Parathyroid adenoma (tissue), 2 donors: Measurements from ENCODE around the gene PALM.

Source experiments
- H2AFZ ChIP-seq: fragments of 300-600 bp; sonication (generic); one replicate; pipeline ENCODE4 v1.7.0; 2017; ENCODE audit warnings: antibody characterized with exemption, mild to moderate bottlenecking
- H3K27ac ChIP-seq: fragments of 300-600 bp; sonication (generic); one replicate; pipeline ENCODE4 v1.7.0; 2017
- H3K27me3 ChIP-seq: fragments of 300-600 bp; sonication (generic); one replicate; pipeline ENCODE4 v1.7.0; 2017; ENCODE audit warnings: low read length; ENCODE audit not compliant: control insufficient read depth, insufficient read depth
- H3K36me3 ChIP-seq: fragments of 300-600 bp; sonication (generic); one replicate; pipeline ENCODE4 v1.7.0; 2017; ENCODE audit warnings: low read length; ENCODE audit not compliant: control insufficient read depth, insufficient read depth
- H3K4me1 ChIP-seq: fragments of 300-600 bp; sonication (generic); one replicate; pipeline ENCODE4 v1.7.0; 2017; ENCODE audit warnings: control low read depth
- H3K4me2 ChIP-seq: fragments of 300-600 bp; sonication (generic); one replicate; pipeline ENCODE4 v1.7.0; 2017; ENCODE audit warnings: low read length
- H3K4me3 ChIP-seq: fragments of 300-600 bp; sonication (generic); one replicate; pipeline ENCODE4 v1.7.0; 2017; ENCODE audit warnings: low read depth, low read length
- H3K79me2 ChIP-seq: fragments of 300-600 bp; sonication (generic); one replicate; pipeline ENCODE4 v1.7.0; 2017; ENCODE audit warnings: control low read depth
- H3K9ac ChIP-seq: fragments of 300-600 bp; sonication (generic); one replicate; pipeline ENCODE4 v1.7.0; 2017; ENCODE audit warnings: mild to moderate bottlenecking
- H3K9me3 ChIP-seq: fragments of 300-600 bp; sonication (generic); one replicate; pipeline ENCODE4 v1.7.0; 2017; ENCODE audit warnings: low read length; ENCODE audit not compliant: control insufficient read depth
- CTCF ChIP-seq: fragments of 300-600 bp; sonication (generic); IDR thresholded peaks from one replicate; pipeline ENCODE4 v1.7.0; 2017; ENCODE audit warnings: antibody characterized with exemption, mild to moderate bottlenecking
- donor health status: primary hyperparathyroidism.

PALM gene

DNA sequence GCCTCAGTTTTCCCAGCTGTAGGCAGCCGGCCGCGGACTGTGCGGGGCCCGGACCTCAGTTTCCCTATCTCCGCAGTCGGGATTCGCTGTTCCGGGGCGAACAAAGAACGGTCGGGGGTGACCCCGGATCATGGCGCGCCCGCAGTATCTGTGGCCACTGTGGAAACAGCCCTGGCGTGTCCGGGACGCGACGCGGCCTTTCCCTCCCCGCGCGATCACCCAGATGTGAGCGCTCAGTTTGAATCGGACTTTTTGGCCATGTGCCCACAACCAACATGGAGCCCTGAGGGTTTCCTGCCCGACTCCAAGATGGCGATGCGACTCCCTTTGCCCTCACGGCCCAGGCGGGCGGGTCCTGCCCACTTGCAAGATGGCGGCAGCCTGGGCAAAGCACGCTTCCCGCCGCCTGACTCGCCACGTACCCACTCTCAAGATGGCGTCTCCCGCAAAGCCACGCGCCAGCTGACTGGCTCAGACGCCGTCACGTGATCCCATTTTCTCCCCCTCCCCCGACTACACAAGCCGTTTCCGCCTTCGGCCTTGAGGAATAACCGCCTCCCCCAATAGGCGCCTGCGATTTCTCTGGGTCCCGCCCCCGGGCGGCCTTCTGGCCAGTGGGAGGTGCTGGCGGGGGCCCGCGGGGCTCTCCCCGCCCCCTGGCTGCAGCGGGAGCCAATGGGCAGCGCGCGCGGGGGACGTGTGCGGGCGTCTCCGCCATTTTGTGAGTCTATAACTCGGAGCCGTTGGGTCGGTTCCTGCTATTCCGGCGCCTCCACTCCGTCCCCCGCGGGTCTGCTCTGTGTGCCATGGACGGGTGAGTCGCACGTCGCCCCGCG is 88.2 kb downstream of the PALM start, which contains the start of gene PTBP1:
Gene PTBP1, plus strand, starts transcription at position 761 of the 836 bp plus-strand sequence. Its CDS starts 46 bp downstream, at position 807.
- TF ChIP-seq CTCF: peak; percentile 35
- no peaks in the 10 kb centered on the region for H3K9me3 ChIP-seq
- H3K36me3 ChIP-seq: no peaks in the 10 kb centered on the region
- H2AFZ ChIP-seq: peak within 1 kb of the TSS; percentile 100
- peak within 1 kb of the TSS; percentile 72 for H3K4me3 ChIP-seq
- H3K27me3 ChIP-seq: no peaks in the 10 kb centered on the region
- peaks cover 26% of the 10 kb centered on the region for H3K4me1 ChIP-seq
- H3K79me2 ChIP-seq: peaks cover 27% of the 10 kb centered on the region
- peak within 1 kb of the TSS; percentile 96 for H3K27ac ChIP-seq
- peak within 1 kb of the TSS; percentile 89 for H3K4me2 ChIP-seq
- H3K9ac ChIP-seq: peak within 1 kb of the TSS; percentile 92
